Fibroblast of the aortic adventitia (primary cell): Measurements from ENCODE around the gene INTU. TPM values are rescaled to one million over a fixed set of nuclear protein-coding genes. Genes with fewer than 3 reads are reported as not detected.

Experiments used
- DNase-seq: peaks from one replicate; pipeline ENCODE4 v3.0.0-alpha.2; 2010; ENCODE audit warnings: low read depth
- H3K4me3 ChIP-seq: 2 replicates; pipeline ENCODE4 v1.5.1; 2011; ENCODE audit warnings: low read depth, mild to moderate bottlenecking, control low read depth, low read length, moderate library complexity
- total RNA-seq: library from RNA; depleted of rRNA; stranded (reverse); fragments of >200 nt; gene quantifications from 2 replicates; pipeline ENCODE4 v1.2.3, GENCODE V29; 2012; ENCODE audit warnings: low replicate concordance
- TF ChIP-seq, protein P1 (sequence below): IDR thresholded peaks from 2 replicates; pipeline ENCODE4 v1.5.1; 2011; ENCODE audit warnings: mild to moderate bottlenecking, low read length, control low read depth, inconsistent platforms; ENCODE audit not compliant: insufficient read depth

The INTU gene
- total RNA-seq, 1 donor = 6.0 TPM

- DNase-seq = no peak
- TF ChIP-seq, protein P1, sequence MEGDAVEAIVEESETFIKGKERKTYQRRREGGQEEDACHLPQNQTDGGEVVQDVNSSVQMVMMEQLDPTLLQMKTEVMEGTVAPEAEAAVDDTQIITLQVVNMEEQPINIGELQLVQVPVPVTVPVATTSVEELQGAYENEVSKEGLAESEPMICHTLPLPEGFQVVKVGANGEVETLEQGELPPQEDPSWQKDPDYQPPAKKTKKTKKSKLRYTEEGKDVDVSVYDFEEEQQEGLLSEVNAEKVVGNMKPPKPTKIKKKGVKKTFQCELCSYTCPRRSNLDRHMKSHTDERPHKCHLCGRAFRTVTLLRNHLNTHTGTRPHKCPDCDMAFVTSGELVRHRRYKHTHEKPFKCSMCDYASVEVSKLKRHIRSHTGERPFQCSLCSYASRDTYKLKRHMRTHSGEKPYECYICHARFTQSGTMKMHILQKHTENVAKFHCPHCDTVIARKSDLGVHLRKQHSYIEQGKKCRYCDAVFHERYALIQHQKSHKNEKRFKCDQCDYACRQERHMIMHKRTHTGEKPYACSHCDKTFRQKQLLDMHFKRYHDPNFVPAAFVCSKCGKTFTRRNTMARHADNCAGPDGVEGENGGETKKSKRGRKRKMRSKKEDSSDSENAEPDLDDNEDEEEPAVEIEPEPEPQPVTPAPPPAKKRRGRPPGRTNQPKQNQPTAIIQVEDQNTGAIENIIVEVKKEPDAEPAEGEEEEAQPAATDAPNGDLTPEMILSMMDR = no peak
- H3K4me3 ChIP-seq = no peak overlapping the region
These were observed 127.1 kb downstream of the INTU start for GRCh38 chr4:127759893-127760292.

DNA sequence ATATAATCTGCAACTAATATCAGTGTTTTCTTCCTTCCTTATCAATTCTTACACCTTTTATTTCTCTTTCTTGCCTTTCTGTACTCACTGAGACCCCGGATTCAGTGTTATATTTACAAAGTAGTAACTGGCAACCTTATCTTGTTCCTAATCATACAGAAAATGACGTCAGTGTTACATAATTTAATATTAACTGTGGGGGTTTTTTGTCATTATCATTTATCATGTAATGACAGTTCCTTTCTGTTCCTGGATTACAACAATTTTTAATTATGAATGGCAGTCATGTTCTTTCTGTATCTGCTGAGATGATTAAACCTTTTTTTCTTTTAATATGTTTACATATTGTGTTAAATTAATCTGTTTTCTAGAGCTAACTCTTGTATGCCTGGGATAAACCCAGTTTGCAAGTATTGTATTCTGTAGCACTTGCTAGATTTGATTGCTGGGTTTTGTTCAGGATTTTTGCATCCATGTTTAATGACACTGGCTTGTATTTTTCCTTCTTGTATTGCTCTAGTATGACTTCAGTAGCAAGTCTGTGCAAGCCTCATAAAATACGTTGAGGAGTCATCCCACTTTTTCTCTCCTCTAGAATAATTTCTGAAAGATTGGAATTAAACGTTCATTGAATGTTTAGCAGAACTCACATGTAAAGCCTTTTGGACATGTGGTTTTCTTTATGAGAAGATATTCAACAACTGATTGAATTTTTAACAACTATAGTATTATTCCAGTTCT, 138.9 kb downstream of the INTU start:
- H3K4me3 ChIP-seq = no peak overlapping the region
- no peak for DNase-seq
- TF ChIP-seq, protein P1 = no peak

DNA sequence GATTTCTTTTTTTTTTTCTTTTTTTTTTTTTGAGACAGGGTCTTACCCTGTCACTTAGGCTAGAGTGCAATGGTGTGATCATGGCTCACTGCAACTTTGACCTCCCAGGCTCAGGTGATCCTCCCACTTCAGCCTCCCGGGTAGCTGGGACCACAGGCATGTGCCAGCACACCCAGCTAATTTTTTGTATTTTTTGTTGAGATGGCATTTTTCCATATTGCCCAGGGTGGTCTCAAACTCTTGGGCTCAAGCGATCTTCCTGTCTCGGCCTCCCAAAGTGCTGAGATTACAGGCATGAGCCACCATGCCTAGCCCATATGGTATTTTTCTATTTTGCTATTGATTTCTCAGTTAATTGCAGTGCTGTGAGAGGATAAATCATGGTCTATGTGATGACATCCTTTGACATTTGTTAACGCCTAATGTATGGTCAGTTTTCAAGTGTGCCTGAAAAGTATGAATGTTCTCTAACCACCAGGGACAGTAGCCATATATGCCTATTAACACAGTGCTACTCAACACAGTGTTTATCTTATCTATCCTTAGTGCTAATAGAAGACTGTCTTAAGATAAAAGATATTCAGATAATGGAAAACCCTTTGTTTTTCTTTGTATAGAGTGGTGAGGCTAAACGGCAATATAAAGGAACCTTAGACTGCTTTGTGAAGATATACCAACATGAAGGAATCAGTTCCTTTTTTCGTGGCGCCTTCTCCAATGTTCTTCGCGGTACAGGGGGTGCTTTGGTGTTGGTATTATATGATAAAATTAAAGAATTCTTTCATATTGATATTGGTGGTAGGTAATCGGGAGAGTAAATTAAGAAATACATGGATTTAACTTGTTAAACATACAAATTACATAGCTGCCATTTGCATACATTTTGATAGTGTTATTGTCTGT, 140.3 kb downstream of the INTU start:
- no peak for DNase-seq
- TF ChIP-seq, protein P1 = no peak
- H3K4me3 ChIP-seq = no peak overlapping the region

DNA sequence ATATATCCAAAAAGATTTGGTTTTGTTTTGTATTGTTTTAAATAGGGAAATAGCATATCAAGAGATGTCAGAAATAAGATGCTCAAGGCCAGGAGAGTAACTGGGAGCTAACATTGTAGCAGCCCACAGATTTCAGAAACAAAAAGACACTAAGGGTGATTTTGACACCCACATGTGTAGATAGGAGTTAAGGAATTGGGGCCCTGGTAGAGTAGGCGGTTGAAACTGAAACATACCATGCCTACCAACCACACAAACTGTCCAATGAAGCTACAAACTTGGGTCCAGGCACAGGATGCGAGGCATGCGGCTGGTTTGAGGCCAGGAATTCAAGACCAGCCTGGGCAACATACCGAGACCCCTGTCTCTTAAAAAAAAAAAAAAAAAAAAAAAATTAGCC, 143.1 kb downstream of the INTU start:
- no peak for DNase-seq
- no peak overlapping the region for H3K4me3 ChIP-seq

More for the DNA sequence above, 143.1 kb downstream of the INTU start:
- TF ChIP-seq, protein P1 = no peak

Other genes starting within 250 kb of the INTU start
- not detected in 2 replicates for gene SLC25A31, start 97.4 kb downstream of the INTU start, total RNA-seq
- 10.7 and 10.9 TPM in 2 replicates for gene HSPA4L, start 149.4 kb downstream of the INTU start, total RNA-seq
- 0.33 and 21.4 TPM in 2 replicates for gene PLK4, start 247.9 kb downstream of the INTU start, total RNA-seq